Measurements from ENCODE around the gene GTPBP4. TPM values are rescaled to one million over a fixed set of nuclear protein-coding genes. Genes with fewer than 3 reads are reported as not detected.
A peak's percentile ranks its signal among the peaks of the same experiment; 100 is the strongest.

GTPBP4 gene
- total and polyA plus RNA-seq, 9 of the 15 experiments (the other 6 are each of a cell fraction or from before 2014, with no cell fraction given), result 79.0 to 155 (median 128) TPM

DNA sequence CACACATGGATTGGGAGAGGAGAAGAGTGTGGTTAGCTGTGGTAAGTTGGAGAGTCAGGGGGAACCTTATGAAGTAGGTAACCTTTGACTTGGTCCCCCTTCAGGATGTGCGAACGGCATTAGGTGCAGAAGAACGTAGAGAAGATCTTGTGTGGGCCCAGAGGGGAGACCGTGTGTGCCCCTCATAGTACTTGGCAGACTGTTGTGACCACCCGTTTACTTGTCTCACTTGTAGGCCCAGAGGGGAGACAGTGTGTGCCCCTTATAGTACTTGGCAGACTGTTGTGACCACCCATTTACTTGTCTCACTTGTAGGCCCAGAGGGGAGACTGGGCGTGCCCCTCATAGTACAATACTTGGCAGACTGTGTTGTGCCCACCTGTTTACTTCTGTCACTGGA is 2.6 kb downstream of the GTPBP4 start:
- 0 out of 4 replicates have a peak overlapping the region, but pooled peaks of 1 of the 2 experiments have one; percentile 32 for H3K9ac ChIP-seq (ENCODE audit: insufficient read depth in 1 of 2, low read depth in 2 of 2, low read length in 2 of 2)
- FAIRE-seq, result no peak
- no peak overlapping the region for H3K4me3 ChIP-seq

DNA sequence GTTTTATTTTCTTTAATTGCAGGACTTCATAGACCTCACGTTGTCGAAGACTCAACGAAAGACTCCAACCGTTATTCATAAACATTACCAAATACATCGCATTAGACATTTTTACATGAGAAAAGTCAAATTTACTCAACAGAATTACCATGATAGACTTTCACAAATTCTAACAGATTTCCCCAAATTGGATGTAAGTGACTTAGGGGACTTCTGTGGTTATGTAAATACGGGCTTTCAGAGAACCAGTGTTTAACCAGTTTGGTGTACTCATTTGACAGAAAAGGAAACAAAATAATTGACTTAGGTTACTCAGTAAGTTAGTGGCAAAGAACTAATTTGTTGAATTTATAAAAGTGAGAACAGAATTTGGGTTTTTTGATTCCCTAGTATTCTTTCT is 4.2 kb downstream of the GTPBP4 start:
- BruUV-seq (replicated peaks), result no TSS peak
- peaks cover 12 to 15% of the 10 kb centered on the region in 2 experiments; a peak in 4 of 5 replicates for H3K4me1 ChIP-seq (replicated peaks in 1 of 2; ENCODE audit: control insufficient read depth in 2 of 2, insufficient read depth in 2 of 2, low read length in 2 of 2)
- H3K27me3 ChIP-seq (ENCODE audit: control insufficient read depth in 2 of 2, insufficient read depth in 2 of 2, low read length in 2 of 2), result no peaks in the 10 kb centered on the region
- DNase-seq (ENCODE audit: extremely low read depth in 1 of 4, low spot score in 3 of 4) (no peak), FAIRE-seq (no peak), ATAC-seq (no peak)
- ChIA-PET POLR2A (interaction anchor here (0.6 to 1.7 kb wide), 2 partner anchors 12 to 100 kb away, joined by 3 to 8 read pairs; no protein-coding TSS in a partner anchor), CTCF (ENCODE audit: low intra/inter-chr PET ratio) (no interaction called here)
- no peak overlapping the region for H3K4me3 ChIP-seq
- H3K27ac ChIP-seq (ENCODE audit: extremely low read depth, low read depth, low read length), result no peak overlapping the region
- in situ Hi-C loops (cut with MboI), result no loop called here
- H3K36me3 ChIP-seq (ENCODE audit: control insufficient read depth, insufficient read depth, low read length), result peaks cover 76% of the 10 kb centered on the region
- intact Hi-C loops (cut with micrococcal nuclease), result no loop called here
- H3K79me2 ChIP-seq (ENCODE audit: control insufficient read depth, insufficient read depth, low read length), result peaks cover 79% of the 10 kb centered on the region
- no peaks in the 10 kb centered on the region for H3K9me3 ChIP-seq (replicated peaks; ENCODE audit: control insufficient read depth, insufficient read depth, low read depth, low read length)
- H4K20me1 ChIP-seq (replicated peaks; ENCODE audit: control insufficient read depth, insufficient read depth, low read length), result peaks cover 22% of the 10 kb centered on the region
- H3K9ac ChIP-seq (ENCODE audit: insufficient read depth in 1 of 2, low read depth in 2 of 2, low read length in 2 of 2), result no peak overlapping the region
- H2AFZ ChIP-seq (ENCODE audit: low read depth, low read length), result no peak overlapping the region
- WGBS (ENCODE audit: insufficient coverage, low coverage, missing lambda C conversion rate), result 95% methylated on average over 6 of the region's 6 CpGs
- TF ChIP-seq HDAC6 (IDR thresholded peaks at IDR 0.05; ENCODE audit: low read depth, low read length) (no peak), ZNF282 (CRISPR knock-in tag; IDR thresholded peaks at IDR 0.05) (no peak), CBFA2T2 (conservative IDR thresholded peaks at IDR 0.05) (no peak), RAD21 (CRISPR knock-in tag; conservative IDR thresholded peaks at IDR 0.05 in 1 of 2, IDR thresholded peaks at IDR 0.05 in 1 of 2) (no peak), DACH1 (IDR thresholded peaks at IDR 0.05; ENCODE audit: partially characterized antibody) (no peak), DMBX1 (CRISPR knock-in tag; IDR thresholded peaks at IDR 0.05; ENCODE audit: borderline replicate concordance) (no peak), PRMT5 (CRISPR knock-in tag; IDR thresholded peaks at IDR 0.05) (no peak)
- H3K4me2 ChIP-seq (ENCODE audit: insufficient read depth, low read length), result no peak overlapping the region
- H3K9me1 ChIP-seq (ENCODE audit: control insufficient read depth, insufficient read depth, low read length), result no peaks in the 10 kb centered on the region

More for the DNA sequence above, 2.6 kb downstream of the GTPBP4 start:
- H3K9me1 ChIP-seq (ENCODE audit: control insufficient read depth, insufficient read depth, low read length), result no peaks in the 10 kb centered on the region
- H2AFZ ChIP-seq (ENCODE audit: low read depth, low read length), result no peak overlapping the region
- intact Hi-C loops (cut with micrococcal nuclease) (no loop called here), in situ Hi-C loops (cut with MboI) (no loop called here)
- peaks cover 22 to 26% of the 10 kb centered on the region in 2 experiments for H3K4me1 ChIP-seq (replicated peaks in 1 of 2; ENCODE audit: control insufficient read depth in 2 of 2, insufficient read depth in 2 of 2, low read length in 2 of 2)
- ChIA-PET POLR2A (no interaction called here), CTCF (ENCODE audit: low intra/inter-chr PET ratio) (no interaction called here)
- 88% methylated on average over 6 of the region's 6 CpGs for WGBS (ENCODE audit: insufficient coverage, low coverage, missing lambda C conversion rate)
- no peaks in the 10 kb centered on the region for H3K9me3 ChIP-seq (replicated peaks; ENCODE audit: control insufficient read depth, insufficient read depth, low read depth, low read length)
- H3K79me2 ChIP-seq (ENCODE audit: control insufficient read depth, insufficient read depth, low read length), result peaks cover 84% of the 10 kb centered on the region
- TF ChIP-seq RBFOX2 (IDR thresholded peaks at IDR 0.05; ENCODE audit: low read depth, low read length) (peak; percentile 37), L3MBTL2 (IDR thresholded peaks at IDR 0.05) (no peak), NFE2 (IDR thresholded peaks at IDR 0.05; ENCODE audit: low read depth) (no peak)
- no peaks in the 10 kb centered on the region for H3K27me3 ChIP-seq (ENCODE audit: control insufficient read depth in 2 of 2, insufficient read depth in 2 of 2, low read length in 2 of 2)
- H4K20me1 ChIP-seq (replicated peaks; ENCODE audit: control insufficient read depth, insufficient read depth, low read length), result peaks cover 22% of the 10 kb centered on the region
- no TSS peak for BruUV-seq (replicated peaks)
- H3K36me3 ChIP-seq (ENCODE audit: control insufficient read depth, insufficient read depth, low read length), result peaks cover 61% of the 10 kb centered on the region
- no peak overlapping the region; the same call in 2 of the 3 replicates for H3K27ac ChIP-seq (ENCODE audit: extremely low read depth, low read depth, low read length)
- DNase-seq (ENCODE audit: extremely low read depth in 1 of 4, low spot score in 3 of 4) (no peak), ATAC-seq (no peak)
- H3K4me2 ChIP-seq (ENCODE audit: insufficient read depth, low read length), result no peak overlapping the region; the same call in none of the 2 replicates

Measured in K562 (cell line).